Spleen (tissue), 11 donors: ENCODE measurements around the gene DSG1. TPM values are rescaled to one million over a fixed set of nuclear protein-coding genes. Genes with fewer than 3 reads are reported as not detected.

Source experiments
- DNase-seq: peaks from one replicate; pipeline ENCODE4 v3.0.0-alpha.2; 2020
- H3K27ac ChIP-seq, 8 donors: fragments of 200-600 bp; sonication (generic) in 7 of 8; 1 replicate in 4 of 8; 2 replicates in 4 of 8; pipeline versions ENCODE4 v1.5.0 to v1.8.0; 2016 to 2021; ENCODE audit warnings: inconsistent platforms in 4 of 8, mild to moderate bottlenecking in 4 of 8, moderate library complexity in 1 of 8
- H3K27me3 ChIP-seq, 7 donors: fragments of 200-600 bp; sonication (generic) in 6 of 7; replicated peaks in 1 of 7; 1 replicate in 4 of 7; 2 replicates in 3 of 7; pipeline versions ENCODE4 v1.5.0 to v1.8.0; 2016 to 2021; ENCODE audit warnings: inconsistent platforms in 3 of 7, mild to moderate bottlenecking in 1 of 7
- H3K36me3 ChIP-seq, 6 donors: fragments of 200-600 bp; sonication (generic) in 5 of 6; 1 replicate in 4 of 6; 2 replicates in 2 of 6; pipeline versions ENCODE4 v1.5.0 to v1.8.0; 2016 to 2021; ENCODE audit warnings: inconsistent platforms in 2 of 6
- H3K4me1 ChIP-seq, 6 donors: fragments of 200-600 bp; sonication (generic) in 5 of 6; 1 replicate in 3 of 6; 2 replicates in 3 of 6; pipeline versions ENCODE4 v1.5.0 to v1.8.0; 2016 to 2021; ENCODE audit warnings: inconsistent platforms in 3 of 6
- H3K4me3 ChIP-seq, 8 donors: fragments of 200-600 bp; sonication (generic) in 7 of 8; 1 replicate in 4 of 8; 2 replicates in 4 of 8; pipeline versions ENCODE4 v1.5.0 to v1.8.0; 2016 to 2021; ENCODE audit warnings: inconsistent platforms in 4 of 8, mild to moderate bottlenecking in 4 of 8, moderate library complexity in 2 of 8
- H3K9me3 ChIP-seq, 8 donors: fragments of 200-600 bp; sonication (generic) in 7 of 8; 1 replicate in 4 of 8; 2 replicates in 4 of 8; pipeline versions ENCODE4 v1.5.0 to v1.8.0; 2016 to 2021; ENCODE audit warnings: inconsistent platforms in 4 of 8
- POLR2A ChIP-seq, 3 donors: fragments of 450-650 bp; IDR thresholded peaks; one replicate each; pipeline ENCODE4 v1.5.1; 2017; ENCODE audit warnings: antibody characterized with exemption in 3 of 3, mild to moderate bottlenecking in 1 of 3
- POLR2AphosphoS5 ChIP-seq, 3 donors: sonication (generic); formaldehyde crosslinking; IDR thresholded peaks; one replicate each; pipeline ENCODE4 v1.5.1; 2017; ENCODE audit warnings: antibody characterized with exemption in 3 of 3
- WGBS, 5 donors: extraction: QIAGEN DNeasy Blood & Tissue Kit in 3 of 5; methylation state at CpG; one replicate each; pipeline versions ENCODE4 v1.1.5 to v1.1.7; 2013 to 2018; 5-methylcytosine and 5-hydroxymethylcytosine counted together
- intact Hi-C: fragments of 100-400 bp; cut with DNase I; formaldehyde crosslinking; loops from one replicate; pipeline ENCODE4 v1.15.0; 2023; ENCODE audit warnings: low total_unique reads
- polyA plus RNA-seq, 3 donors: library from polyadenylated mRNA; stranded (reverse); fragments of 200-250 nt; gene quantifications; one replicate each; pipeline ENCODE4 v1.2.1, GENCODE V29; 2013
- total RNA-seq, 7 donors: library from RNA; depleted of rRNA in 3 of 7; stranded (reverse); fragments of >200 nt in 3 of 7; fragmentation: NEBNext Ultra II Directional in 4 of 7; extraction: Animal tissue kit (Norgen Biotek cat#: 25700) in 4 of 7; gene quantifications; one replicate each; pipeline versions ENCODE4 v1.1.0 to v1.2.1, GENCODE V29; 2016 to 2021
- TF ChIP-seq, protein P1 (sequence below), 11 experiments: fragments of 200-600 bp in 7 of 11; fragments of 450-650 bp in 4 of 11; sonication (generic) in 4 of 11; IDR thresholded peaks in 8 of 11; conservative IDR thresholded peaks in 3 of 11; 1 replicate in 7 of 11; 2 replicates in 4 of 11; pipeline versions ENCODE4 v1.4.0 to v1.8.0; 2016 to 2021; ENCODE audit warnings: antibody characterized with exemption in 11 of 11, inconsistent platforms in 4 of 11, mild to moderate bottlenecking in 1 of 11
- donor health status: healthy with polysubstance abuse.
- donor health status: DM: no; HTN: no; CAD: no; lungs with moderate emphysema.
- donor health status: DM: no; HTN: no; CAD: no.
- donor health status: Bipolar disorder and iron deficiency.
- donor health status: healthy.
- donor health status: DM: no; HTN: no; CAD: no.
- donor health status: DM: yes; HTN: yes; CAD: no.

The DSG1 gene
- total and polyA plus RNA-seq, 10 donors: not detected

DNA sequence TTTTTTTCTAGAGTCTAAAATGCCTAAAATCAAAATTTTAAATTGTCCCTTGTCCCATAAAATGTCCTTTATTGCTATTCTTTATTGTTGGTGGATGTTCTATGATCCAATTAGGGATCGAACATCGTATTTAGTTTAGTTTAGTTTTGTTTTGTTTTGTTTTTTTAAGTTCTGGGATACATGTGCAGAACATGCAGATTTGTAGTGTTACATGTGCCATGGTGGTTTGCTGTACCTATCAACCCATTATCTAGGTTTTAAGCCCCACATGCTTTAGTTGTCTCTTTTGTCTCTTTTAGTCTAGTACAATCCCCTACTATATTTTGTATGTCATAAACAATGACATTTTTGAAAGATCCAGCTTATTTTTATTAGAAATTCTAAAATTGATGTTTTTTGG, 8.8 kb upstream of the DSG1 start:
- Histone ChIP-seq H3K27me3 (no peaks in the 10 kb centered on the region), H3K36me3 (no peaks in the 10 kb centered on the region), H3K4me1 (no peaks in the 10 kb centered on the region), H3K4me3 (no peak overlapping the region), H3K9me3 (no peaks in the 10 kb centered on the region), H3K27ac (no peak overlapping the region)
- intact Hi-C loops: no loop called here
- no peak for DNase-seq
- WGBS, 5 donors: 84 to 99% (median 88%) methylated on average over 2 of the region's 2 CpGs
- TF ChIP-seq, protein P1, sequence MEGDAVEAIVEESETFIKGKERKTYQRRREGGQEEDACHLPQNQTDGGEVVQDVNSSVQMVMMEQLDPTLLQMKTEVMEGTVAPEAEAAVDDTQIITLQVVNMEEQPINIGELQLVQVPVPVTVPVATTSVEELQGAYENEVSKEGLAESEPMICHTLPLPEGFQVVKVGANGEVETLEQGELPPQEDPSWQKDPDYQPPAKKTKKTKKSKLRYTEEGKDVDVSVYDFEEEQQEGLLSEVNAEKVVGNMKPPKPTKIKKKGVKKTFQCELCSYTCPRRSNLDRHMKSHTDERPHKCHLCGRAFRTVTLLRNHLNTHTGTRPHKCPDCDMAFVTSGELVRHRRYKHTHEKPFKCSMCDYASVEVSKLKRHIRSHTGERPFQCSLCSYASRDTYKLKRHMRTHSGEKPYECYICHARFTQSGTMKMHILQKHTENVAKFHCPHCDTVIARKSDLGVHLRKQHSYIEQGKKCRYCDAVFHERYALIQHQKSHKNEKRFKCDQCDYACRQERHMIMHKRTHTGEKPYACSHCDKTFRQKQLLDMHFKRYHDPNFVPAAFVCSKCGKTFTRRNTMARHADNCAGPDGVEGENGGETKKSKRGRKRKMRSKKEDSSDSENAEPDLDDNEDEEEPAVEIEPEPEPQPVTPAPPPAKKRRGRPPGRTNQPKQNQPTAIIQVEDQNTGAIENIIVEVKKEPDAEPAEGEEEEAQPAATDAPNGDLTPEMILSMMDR (IDR thresholded peaks at IDR 0.05 in 8 of 11, conservative IDR thresholded peaks at IDR 0.05 in 3 of 11): no peak
- TF ChIP-seq POLR2AphosphoS5 (IDR thresholded peaks at IDR 0.05): no peak
- TF ChIP-seq POLR2A (IDR thresholded peaks at IDR 0.05): no peak

DNA sequence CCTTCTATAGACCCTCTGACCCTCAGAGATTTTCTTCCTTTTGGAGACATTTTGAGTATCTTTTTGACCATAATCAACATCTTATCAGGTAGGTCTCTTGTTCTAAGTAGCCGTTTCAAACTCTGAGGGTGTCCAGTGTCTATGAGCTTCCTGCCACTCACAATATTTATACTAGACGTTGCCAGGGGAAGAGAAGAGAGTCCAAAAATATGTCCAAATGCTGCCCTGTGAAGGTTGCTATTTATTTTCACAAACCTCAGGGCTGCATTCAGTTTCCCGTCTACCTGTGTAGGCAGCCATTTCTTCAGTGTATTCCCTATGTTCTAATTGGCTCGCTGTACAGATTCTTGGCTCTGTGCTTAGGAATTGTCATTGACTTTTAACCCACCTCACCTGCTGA, 986 bp upstream of the DSG1 start:
- Histone ChIP-seq H3K4me1 (no peaks in the 10 kb centered on the region), H3K27me3 (no peaks in the 10 kb centered on the region), H3K36me3 (no peaks in the 10 kb centered on the region), H3K4me3 (no peak overlapping the region), H3K27ac (no peak overlapping the region), H3K9me3 (no peaks in the 10 kb centered on the region)
- 57 to 74% (median 71%) methylated on average over 4 of the region's 4 CpGs for WGBS, 5 donors
- no peak for DNase-seq
- intact Hi-C loops: no loop called here
- TF ChIP-seq POLR2AphosphoS5 (IDR thresholded peaks at IDR 0.05): no peak
- TF ChIP-seq, protein P1 (IDR thresholded peaks at IDR 0.05 in 8 of 11, conservative IDR thresholded peaks at IDR 0.05 in 3 of 11): no peak

DNA sequence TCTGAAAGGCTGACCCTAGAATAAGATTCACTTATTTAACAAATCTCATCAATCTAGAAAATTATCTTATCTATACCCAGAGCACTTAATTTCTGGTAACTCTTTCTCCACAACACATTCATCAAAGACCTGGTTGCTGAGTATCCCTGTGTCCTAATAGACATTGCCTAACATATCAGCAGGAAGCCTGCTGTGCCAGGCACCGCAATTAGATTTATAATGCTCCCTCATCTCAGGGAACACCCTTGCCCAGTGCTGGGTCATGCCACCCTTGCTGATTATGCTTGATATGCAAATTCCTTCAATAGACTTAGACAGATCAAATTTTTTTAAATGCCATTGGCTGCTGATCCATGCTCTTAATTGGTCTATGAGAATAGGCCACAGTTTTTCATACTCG, 3.8 kb downstream of the DSG1 start:
- no peaks in the 10 kb centered on the region for H3K4me1 ChIP-seq
- no peaks in the 10 kb centered on the region for H3K9me3 ChIP-seq
- H3K27me3 ChIP-seq: no peaks in the 10 kb centered on the region
- no peak for DNase-seq
- 61 to 87% (median 66%) methylated on average over 2 of the region's 2 CpGs for WGBS, 5 donors
- H3K4me3 ChIP-seq: no peak overlapping the region
- intact Hi-C loops: no loop called here
- TF ChIP-seq POLR2A (IDR thresholded peaks at IDR 0.05): no peak
- no peak for TF ChIP-seq POLR2AphosphoS5 (IDR thresholded peaks at IDR 0.05)
- TF ChIP-seq, protein P1 (IDR thresholded peaks at IDR 0.05 in 8 of 11, conservative IDR thresholded peaks at IDR 0.05 in 3 of 11): no peak
- H3K36me3 ChIP-seq: no peaks in the 10 kb centered on the region
- no peak overlapping the region for H3K27ac ChIP-seq

DNA sequence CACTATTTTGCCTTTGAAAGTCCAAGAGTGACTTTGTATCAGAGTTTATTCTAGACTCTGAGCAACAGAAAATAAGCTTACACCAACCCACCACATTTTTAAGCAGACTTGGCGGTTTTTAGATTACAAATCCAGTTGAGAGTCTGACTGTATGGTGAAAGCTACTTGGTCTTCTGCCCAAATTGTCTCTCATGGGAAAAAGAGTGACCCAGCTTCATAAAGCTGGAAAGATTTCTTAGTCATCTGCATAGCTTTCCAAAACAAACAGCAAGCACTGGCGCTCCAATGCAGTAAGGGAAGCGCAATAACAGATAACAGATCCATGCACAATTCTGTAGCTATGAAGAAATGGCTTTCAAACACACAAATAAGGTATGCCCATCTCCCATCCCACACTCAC, 7.1 kb downstream of the DSG1 start:
- Histone ChIP-seq H3K27ac (no peak overlapping the region), H3K36me3 (no peaks in the 10 kb centered on the region), H3K4me1 (no peaks in the 10 kb centered on the region), H3K4me3 (no peak overlapping the region), H3K27me3 (no peaks in the 10 kb centered on the region), H3K9me3 (no peaks in the 10 kb centered on the region)
- TF ChIP-seq POLR2AphosphoS5 (IDR thresholded peaks at IDR 0.05) (no peak), POLR2A (IDR thresholded peaks at IDR 0.05) (no peak)
- TF ChIP-seq, protein P1 (IDR thresholded peaks at IDR 0.05 in 8 of 11, conservative IDR thresholded peaks at IDR 0.05 in 3 of 11): no peak
- 76 to 91% (median 83%) methylated on average over 3 of the region's 3 CpGs for WGBS, 5 donors
- DNase-seq: no peak
- intact Hi-C loops: no loop called here
